AG10803 (cell line): ENCODE measurements around the gene PLAC1.

ENCODE experiments used
- DNase-seq: peaks from one replicate; pipeline ENCODE4 v3.0.0; 2010; ENCODE audit warnings: low read depth
- H3K4me3 ChIP-seq: 2 replicates; pipeline ENCODE4 v1.5.1; 2011; ENCODE audit warnings: mild to moderate bottlenecking, low read length, control low read depth
- CTCF ChIP-seq: conservative IDR thresholded peaks from 2 replicates; pipeline ENCODE4 v1.5.1; 2011; ENCODE audit warnings: mild to moderate bottlenecking, low read length, control low read depth, inconsistent platforms

Gene PLAC1

DNA sequence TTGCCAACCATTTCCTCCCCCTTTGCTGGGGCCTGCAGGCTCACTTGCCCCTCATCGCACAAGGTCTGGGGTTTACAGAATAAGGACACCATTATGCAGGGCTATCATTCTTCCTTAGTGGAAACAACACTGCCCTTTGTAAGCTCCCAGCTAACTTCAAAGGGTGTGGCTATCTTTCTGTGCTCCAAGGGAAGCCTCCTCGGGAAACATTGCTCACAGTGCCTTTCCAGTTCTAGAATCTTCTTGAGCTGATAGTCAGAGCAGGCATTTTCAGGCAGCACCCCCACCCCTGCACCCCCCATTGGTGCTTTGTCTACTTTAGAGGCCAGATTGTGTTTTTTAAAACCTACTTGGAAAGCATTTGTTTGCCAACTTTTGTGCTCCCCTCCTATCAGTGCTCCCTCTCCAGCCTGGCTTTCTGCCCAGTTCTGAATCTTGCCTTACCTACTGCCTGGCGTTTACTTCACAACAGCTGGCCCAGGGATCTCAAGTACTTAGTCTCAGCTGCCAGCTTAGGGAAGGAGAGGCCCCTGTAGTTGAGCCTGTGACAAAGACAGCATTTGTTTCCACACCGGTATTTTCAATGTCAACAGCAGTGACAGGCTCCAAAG, 53.5 kb downstream of the PLAC1 start:
- no peak overlapping the region for H3K4me3 ChIP-seq
- TF ChIP-seq CTCF = no peak
- DNase-seq = peak; percentile 47

- DNase-seq = peak; percentile 96
- no peak overlapping the region for H3K4me3 ChIP-seq
- TF ChIP-seq CTCF = peak; percentile 49
Observed at GRCh38 chrX:134603806-134604700, 54.2 kb downstream of the PLAC1 start.

- no peak for TF ChIP-seq CTCF
- no peak overlapping the region for H3K4me3 ChIP-seq
- DNase-seq = no peak
Observed at GRCh38 chrX:134602410-134602809, 55.9 kb downstream of the PLAC1 start.

DNA sequence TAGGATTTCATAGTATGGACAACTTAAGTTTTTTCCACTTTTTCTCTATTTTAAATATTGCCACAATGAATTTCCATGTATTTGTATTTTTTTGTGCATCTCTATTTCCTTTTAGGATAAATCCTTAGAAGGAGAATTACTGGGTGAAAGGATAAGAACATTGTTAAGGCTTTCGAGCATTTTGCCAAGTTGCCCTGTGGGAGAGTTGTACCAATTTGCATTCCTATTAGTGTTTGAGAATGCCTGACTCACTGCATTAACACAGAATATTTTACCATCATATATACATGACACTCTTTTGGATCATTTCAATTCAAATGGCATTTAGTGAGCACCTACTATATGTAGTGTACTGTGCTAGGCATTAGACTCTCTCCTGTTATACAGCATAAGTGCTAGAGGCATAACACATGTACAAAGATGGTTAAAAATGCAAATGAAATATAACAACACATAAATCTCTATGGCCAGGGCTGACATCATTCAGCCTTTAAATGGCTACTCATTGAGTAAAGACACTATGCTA, 57.0 kb downstream of the PLAC1 start:
- TF ChIP-seq CTCF = no peak
- no peak overlapping the region for H3K4me3 ChIP-seq

GRCh38 chrX:134600714-134601113, 57.6 kb downstream of the PLAC1 start:
- no peak for TF ChIP-seq CTCF
- DNase-seq = peak; percentile 67
- H3K4me3 ChIP-seq = no peak overlapping the region

More for the DNA sequence above, 57.0 kb downstream of the PLAC1 start:
- peak; percentile 60 for DNase-seq

GRCh38 chrX:134599184-134599914, 58.9 kb downstream of the PLAC1 start:
- H3K4me3 ChIP-seq = no peak overlapping the region
- peak; percentile 93 for DNase-seq
- no peak for TF ChIP-seq CTCF
